GM10248 (cell line): ENCODE results near the gene LDLRAD3.

ENCODE experiments used
- CTCF ChIA-PET: fragments of 300-600 bp; sonication (Branson Sonifier 250); formaldehyde crosslinking; extraction: SDS; loops from one replicate; lab custom pipeline; 2021; ENCODE audit warnings: antibody characterized with exemption; lab: Yijun Ruan, JAX
- POLR2A ChIA-PET: fragments of 350-650 bp; sonication (Branson Sonifier 250); formaldehyde crosslinking; extraction: SDS; loops from one replicate; lab custom pipeline; 2020; ENCODE audit warnings: antibody characterized with exemption; lab: Yijun Ruan, JAX
- DNase-seq: peaks from one replicate; pipeline ENCODE4 v3.0.0; 2012; ENCODE audit errors: extremely low spot score
- TF ChIP-seq, protein P1 (sequence below): IDR thresholded peaks from 2 replicates; pipeline ENCODE4 v1.5.1; 2012; ENCODE audit warnings: mild to moderate bottlenecking, low read depth; ENCODE audit errors: extremely low read depth, missing control alignments, control extremely low read depth

The LDLRAD3 gene

DNA sequence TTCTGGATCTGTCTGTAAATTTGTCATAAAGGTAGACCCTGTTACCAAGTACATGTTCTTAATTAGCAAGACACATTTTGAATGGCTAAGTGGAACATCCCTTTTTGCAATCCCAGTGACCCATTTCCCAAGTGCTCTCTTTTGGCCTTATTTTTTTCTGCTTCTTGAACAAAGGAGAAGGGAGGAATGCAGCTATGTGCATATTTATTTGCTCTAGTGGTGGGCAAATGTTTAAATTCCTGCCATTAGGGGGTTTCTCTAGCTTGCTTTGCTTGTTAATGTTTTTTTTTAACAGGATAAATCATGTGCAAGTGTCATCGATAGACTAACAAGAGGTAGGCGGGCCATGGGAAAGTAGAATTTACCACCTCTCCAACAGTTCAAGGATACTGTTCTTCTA is 209.7 kb downstream of the LDLRAD3 start:
- no peak for DNase-seq
- ChIA-PET POLR2A (no interaction called here), CTCF (no interaction called here)

DNA sequence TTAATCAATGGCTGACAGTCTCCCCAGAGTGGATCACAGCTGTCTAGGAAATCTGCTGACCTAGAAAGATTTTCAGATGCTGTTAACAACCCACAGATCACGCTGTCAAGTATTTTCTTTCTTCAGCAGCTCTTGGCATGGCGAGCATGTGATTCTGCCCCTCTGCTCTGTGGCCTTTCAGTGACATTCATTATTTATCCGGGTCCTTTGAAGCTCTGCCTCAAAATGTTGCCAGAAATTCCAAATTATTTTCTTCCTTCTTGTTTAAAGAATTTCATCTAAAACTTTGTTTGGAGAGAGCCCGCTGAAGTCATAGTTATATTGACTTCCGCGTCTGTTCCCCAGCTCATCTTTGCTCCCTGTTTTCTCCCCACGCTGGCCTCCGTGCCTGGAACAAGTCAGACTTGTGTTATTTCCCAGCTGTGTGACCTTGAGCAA is 211.3 kb downstream of the LDLRAD3 start:
- ChIA-PET CTCF (interaction anchor here (1.6 kb wide), 1 partner anchor 9 kb away, joined by 5 read pairs; no protein-coding TSS in a partner anchor), POLR2A (no interaction called here)
- no peak for DNase-seq
- TF ChIP-seq, protein P1, sequence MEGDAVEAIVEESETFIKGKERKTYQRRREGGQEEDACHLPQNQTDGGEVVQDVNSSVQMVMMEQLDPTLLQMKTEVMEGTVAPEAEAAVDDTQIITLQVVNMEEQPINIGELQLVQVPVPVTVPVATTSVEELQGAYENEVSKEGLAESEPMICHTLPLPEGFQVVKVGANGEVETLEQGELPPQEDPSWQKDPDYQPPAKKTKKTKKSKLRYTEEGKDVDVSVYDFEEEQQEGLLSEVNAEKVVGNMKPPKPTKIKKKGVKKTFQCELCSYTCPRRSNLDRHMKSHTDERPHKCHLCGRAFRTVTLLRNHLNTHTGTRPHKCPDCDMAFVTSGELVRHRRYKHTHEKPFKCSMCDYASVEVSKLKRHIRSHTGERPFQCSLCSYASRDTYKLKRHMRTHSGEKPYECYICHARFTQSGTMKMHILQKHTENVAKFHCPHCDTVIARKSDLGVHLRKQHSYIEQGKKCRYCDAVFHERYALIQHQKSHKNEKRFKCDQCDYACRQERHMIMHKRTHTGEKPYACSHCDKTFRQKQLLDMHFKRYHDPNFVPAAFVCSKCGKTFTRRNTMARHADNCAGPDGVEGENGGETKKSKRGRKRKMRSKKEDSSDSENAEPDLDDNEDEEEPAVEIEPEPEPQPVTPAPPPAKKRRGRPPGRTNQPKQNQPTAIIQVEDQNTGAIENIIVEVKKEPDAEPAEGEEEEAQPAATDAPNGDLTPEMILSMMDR = no peak

More for the DNA sequence above, 209.7 kb downstream of the LDLRAD3 start:
- TF ChIP-seq, protein P1 = no peak

DNA sequence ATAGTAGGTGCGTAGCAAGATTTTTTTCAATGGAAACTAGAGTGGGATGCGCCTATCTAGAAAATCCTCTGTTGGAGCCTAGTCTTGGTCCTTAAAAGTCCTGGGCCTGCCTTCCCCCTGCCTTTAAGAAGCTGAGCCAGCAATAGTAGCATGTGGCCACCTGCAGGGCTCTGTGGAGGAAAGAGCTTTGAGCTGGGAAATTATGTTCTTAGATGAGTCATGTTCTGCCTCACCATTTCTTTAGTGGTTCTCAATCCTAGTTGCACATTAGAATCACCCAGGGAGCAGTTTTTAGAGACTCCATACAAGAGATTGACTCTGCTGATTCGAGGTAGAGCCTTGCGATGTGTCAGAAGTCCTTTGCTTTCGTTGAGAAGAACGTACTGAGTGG is 211.9 kb downstream of the LDLRAD3 start:
- CTCF ChIA-PET = interaction anchor here (1.2 kb wide), 2 partner anchors 25 to 74 kb away, joined by 4 to 6 read pairs; no protein-coding TSS in a partner anchor
- POLR2A ChIA-PET = no interaction called here
- TF ChIP-seq, protein P1 = no peak
- no peak for DNase-seq

DNA sequence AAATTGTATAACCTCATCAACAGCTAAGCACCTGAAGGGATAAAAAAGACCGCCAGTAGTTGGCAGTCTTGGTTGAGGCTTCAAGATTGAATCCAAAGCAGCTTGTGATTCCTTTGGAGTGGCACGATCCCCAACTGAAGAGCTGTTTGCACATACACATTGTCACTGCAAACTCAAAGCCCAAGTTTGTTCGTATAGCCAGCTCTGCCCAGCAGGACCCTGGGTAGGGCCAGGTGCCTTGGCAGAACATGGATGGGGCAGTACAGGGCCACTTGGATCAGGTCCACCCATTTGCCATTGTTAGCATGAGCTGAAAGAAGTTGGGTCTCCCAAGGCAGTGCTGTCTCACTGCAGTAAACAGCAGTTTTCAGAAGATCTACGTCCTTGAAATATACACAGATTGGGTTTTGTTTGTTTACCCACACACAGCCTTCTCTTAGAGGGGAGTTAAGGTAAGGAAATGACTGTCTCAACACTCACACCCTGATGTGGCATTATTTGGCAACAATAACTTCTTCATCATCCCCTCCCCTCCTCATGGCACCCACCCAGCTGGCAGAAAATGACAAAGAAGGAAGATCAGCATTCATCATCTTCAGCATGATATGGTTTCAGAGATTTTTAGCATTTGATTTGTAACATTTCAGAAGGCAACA is 212.4 kb downstream of the LDLRAD3 start:
- TF ChIP-seq, protein P1 = no peak
- DNase-seq = no peak
- POLR2A ChIA-PET = no interaction called here
- CTCF ChIA-PET = interaction anchor here (1.2 kb wide), 2 partner anchors 25 to 74 kb away, joined by 4 to 6 read pairs; no protein-coding TSS in a partner anchor

DNA sequence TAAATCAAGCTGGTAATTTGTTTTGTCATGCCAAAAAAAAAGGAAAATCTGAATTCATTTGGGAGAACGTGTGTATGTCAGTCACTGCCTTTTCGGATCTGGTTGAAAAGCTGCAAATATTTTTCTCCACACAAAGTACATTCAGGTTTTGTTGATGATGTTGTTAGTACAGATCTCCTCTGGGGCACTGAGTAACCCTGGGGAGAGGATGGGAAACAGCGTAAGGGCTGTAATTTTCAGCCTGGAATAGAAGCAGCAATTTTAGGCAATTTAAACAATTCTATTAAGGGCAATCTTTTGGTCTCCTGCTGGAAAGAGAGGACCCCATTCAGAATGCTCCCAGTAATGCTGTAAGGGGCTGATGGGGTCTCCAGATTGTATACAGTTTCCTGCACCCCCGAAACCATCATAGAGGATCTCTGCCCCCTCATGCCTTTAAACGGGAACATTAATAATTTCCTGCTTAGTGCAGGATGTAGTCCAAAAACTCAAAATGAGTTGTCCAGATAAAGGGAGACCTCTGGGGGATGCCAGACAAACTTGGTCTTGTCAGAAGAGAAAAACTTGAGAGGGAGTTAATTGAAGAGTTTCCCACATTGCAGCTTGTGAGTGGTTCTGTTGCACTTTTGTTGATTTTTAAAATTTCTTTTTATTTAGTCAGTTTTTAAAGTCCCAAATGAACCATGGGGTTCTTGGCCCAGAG is 213.1 kb downstream of the LDLRAD3 start:
- TF ChIP-seq, protein P1 = no peak
- no peak for DNase-seq
- POLR2A ChIA-PET = no interaction called here
- CTCF ChIA-PET = interaction anchor here (1.2 kb wide), 2 partner anchors 26 to 75 kb away, joined by 4 to 6 read pairs; no protein-coding TSS in a partner anchor

DNA sequence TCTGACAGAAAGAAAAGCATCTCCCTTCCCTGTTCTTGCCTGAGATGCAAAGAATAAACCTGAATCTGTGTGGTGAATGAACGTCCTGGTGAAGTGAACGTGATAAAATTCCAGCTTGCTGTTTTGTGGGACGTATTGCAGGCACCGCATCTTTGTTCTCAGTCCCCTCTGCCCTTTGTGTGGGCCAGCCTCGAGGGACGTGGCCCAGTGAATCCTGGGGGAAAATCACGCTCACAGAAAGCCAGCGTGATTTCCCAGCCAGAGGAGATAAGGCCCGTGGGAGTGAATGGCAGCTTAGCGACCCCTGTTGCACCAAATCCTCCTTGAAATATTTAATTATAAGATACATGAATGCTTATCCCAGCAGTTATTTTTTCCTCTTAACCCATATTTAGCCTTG is 216.2 kb downstream of the LDLRAD3 start:
- CTCF ChIA-PET = no interaction called here
- DNase-seq = no peak
- TF ChIP-seq, protein P1 = no peak
- POLR2A ChIA-PET = no interaction called here
